ENCODE data around the gene NDUFV1. TPM values are rescaled to one million over a fixed set of nuclear protein-coding genes. Genes with fewer than 3 reads are reported as not detected.
A peak's percentile ranks its signal among the peaks of the same experiment; 100 is the strongest.
"Not testable (repeated sequence)": the region's sequence is repeated elsewhere in the genome, so short reads cannot be mapped to it uniquely, and the experiment has no call there.

NDUFV1 gene
- total RNA-seq, 1 experiment from 2014 or later: 128 TPM

DNA sequence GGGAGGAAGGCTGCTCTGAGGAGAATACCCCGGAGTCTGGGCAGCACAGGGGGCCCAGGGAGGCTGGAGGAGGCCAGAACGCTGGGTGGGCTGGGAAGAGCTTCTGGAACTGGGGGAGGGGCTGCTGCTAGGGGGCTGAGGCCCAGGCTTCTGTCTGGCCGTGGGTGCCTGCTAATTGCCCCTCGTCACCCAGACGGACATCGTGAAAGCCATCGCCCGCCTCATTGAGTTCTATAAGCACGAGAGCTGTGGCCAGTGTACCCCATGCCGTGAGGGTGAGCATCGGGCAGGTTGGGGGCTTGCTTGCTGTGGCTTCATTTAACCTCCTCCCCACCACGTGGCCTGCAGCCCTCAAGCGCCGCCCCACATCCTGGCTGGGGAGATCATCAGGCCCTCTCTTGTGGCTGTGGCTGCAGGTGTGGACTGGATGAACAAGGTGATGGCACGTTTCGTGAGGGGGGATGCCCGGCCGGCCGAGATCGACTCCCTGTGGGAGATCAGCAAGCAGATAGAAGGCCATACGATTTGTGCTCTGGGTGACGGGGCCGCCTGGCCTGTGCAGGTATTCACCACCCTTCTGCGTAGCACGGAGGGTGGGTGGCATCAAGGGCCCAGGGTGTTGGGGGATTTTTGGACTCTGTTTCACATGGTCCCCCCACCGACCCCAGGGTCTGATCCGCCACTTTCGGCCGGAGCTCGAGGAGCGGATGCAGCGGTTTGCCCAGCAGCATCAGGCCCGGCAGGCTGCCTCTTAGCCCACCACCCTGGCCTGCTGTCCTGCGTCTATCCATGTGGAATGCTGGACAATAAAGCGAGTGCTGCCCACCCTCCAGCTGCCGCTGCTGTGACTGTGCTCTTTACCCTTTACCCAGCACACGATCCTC, 5.2 kb downstream of the NDUFV1 start:
- no peak for DNase-seq (ENCODE audit: low spot score)

- DNase-seq (ENCODE audit: low spot score): no peak
Measured at GRCh38 chr11:67612751-67613150, 6.0 kb downstream of the NDUFV1 start.

- DNase-seq (ENCODE audit: low spot score): no peak
Measured at GRCh38 chr11:67613313-67613959, 6.7 kb downstream of the NDUFV1 start.

GRCh38 chr11:67613960-67614715, 7.4 kb downstream of the NDUFV1 start:
- peak; percentile 2 for DNase-seq (ENCODE audit: low spot score)

- DNase-seq (ENCODE audit: low spot score): peak; percentile 22
Measured at GRCh38 chr11:67614730-67615714, 8.3 kb downstream of the NDUFV1 start.

- no peak for DNase-seq (ENCODE audit: low spot score)
Measured at GRCh38 chr11:67615728-67616430, 9.1 kb downstream of the NDUFV1 start.

DNA sequence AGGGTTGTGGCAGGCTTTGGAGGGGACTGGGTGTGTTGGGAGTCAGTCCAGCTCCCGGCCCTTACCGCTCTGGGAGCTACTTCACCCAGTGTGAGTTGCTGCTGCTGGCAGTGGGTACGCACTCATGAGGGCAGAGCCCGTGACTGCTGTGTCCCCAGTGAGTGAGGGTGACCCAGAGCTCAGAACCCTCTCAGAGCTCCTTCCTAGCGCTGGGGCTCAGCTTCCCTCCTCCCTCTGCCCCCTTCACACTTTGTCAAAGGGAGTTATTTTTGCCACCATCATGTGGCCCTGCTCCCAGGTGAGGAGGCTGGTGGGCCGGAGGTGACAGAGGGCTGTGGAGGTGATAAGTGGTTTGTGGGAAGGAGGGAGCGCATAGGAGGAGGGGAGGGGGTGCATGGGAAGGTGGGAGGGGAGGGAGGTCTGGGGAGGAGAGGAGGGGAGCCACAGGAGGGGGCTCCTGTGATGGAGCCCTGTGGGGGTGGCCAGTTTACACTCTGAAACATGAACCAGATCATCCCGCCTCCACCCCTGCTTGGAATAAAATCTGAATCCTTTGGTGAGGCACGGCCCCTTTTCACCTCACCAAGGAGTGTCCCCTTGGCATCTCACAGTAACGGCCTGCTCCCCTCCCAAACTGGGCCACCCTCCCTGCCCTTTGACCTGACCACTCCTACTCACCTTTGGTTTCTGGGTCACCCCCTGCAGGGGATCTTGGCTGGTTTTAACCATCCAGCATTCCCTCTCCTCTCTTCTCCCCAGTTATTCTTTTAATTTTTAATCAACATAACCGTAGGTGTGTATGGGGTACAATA, 9.9 kb downstream of the NDUFV1 start:
- DNase-seq (ENCODE audit: low spot score): no peak

- DNase-seq (ENCODE audit: low spot score): no peak
Measured at GRCh38 chr11:67617243-67617953, 10.7 kb downstream of the NDUFV1 start.

DNA sequence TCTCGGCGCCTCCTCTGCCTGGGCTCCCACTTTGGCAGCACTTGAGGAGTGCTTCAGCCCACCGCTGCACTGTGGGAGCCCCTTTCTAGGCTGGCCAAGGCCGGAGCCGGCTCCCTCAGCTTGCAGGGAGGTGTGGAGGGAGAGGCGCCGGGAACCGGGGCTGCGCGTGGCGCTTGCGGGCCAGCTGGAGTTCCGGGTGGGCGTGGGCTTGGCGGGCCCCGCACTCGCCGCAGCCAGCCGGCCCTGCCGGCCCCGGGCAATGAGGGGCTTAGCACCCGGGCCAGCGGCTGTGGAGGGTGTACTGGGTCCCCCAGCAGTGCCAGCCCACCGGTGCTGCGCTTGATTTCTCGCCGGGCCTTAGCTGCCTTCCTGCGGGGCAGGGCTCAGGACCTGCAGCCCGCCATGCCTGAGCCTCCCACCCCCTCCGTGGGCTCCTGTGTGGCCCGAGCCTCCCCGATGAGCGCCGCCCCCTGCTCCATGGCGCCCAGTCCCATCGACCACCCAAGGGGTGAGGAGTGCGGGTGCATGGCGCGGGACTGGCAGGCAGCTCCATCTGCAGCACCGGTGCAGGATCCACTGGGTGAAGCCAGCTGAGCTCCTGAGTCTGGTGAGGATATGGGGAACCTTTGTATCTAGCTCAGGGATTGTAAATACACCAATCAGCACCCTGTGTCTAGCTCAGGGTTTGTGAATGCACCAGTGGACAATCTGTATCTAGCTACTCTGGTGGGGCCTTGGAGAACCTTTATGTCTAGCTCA, 12.3 kb downstream of the NDUFV1 start:
- not testable (repeated sequence) for DNase-seq (ENCODE audit: low spot score)

- DNase-seq (ENCODE audit: low spot score): not testable (repeated sequence)
Measured at GRCh38 chr11:67619683-67620618, 13.2 kb downstream of the NDUFV1 start.

GRCh38 chr11:67620621-67621020, 13.9 kb downstream of the NDUFV1 start:
- DNase-seq (ENCODE audit: low spot score): not testable (repeated sequence)

DNA sequence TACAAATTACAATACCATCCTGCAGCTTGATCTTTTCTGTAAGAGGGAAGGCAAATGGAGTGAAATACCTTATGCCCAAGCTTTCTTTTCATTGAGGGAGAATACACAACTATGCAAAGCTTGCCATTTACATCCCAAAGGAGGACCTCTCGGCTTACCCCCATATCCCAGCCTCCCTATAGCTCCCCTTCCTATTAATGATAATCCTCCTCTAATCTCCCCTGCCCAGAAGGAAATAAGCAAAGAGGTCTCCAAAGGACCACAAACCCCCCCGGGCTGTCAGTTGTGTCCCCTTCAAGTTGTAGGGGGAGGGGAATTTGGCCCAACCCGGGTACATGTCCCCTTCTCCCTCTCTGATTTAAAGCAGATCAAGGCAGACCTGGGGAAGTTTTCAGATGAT, 15.2 kb downstream of the NDUFV1 start:
- DNase-seq (ENCODE audit: low spot score): not testable (repeated sequence)

DNA sequence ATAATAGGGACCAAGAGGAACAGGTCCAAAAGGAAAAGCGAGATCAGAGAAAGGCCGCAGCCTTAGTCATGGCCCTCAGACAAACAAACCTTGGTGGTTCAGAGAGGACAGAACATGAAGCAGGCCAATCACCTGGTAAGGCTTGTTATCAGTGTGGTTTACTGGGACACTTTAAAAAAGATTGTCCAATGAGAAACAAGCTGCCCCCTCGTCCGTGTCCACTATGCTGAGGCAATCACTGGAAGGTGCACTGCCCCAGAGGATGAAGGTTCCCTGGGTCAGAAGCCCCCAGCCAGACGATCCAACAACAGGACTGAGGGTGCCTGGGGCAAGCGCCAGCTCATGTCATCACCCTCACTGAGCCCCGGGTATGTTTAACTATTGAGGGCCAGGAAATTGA, 16.2 kb downstream of the NDUFV1 start:
- DNase-seq (ENCODE audit: low spot score): not testable (repeated sequence)

- DNase-seq (ENCODE audit: low spot score): not testable (repeated sequence)
Measured at GRCh38 chr11:67623795-67624194, 17.1 kb downstream of the NDUFV1 start.

DNA sequence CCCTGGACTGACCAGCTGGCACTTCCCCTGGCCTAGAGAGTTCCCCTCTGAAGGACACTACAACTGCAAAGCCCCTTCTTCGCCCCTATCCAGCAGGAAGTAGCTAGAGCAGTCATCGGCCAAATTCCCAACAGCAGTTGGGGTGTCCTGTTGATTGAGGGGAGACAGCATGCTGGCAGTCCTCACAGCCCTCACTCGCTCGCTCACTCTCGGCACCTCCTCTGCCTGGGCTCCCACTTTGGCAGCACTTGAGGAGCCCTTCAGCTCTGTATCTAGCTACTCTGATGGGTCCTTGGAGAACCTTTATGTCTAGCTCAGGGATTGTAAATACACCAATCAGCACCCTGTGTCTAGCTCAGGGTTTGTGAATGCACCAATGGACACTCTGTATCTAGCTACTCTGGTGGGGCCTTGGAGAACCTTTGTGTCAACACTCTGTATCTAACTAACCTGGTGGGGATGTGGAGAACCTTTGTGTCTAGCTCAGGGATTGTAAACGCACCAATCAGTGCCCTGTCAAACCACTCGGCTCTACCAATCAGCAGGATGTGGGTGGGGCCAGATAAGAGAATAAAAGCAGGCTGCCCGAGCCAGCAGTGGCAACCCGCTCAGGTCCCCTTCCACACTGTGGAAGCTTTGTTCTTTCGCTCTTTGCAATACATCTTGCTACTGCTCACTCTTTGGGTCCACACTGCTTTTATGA, 19.5 kb downstream of the NDUFV1 start:
- DNase-seq (ENCODE audit: low spot score): not testable (repeated sequence)

DNA sequence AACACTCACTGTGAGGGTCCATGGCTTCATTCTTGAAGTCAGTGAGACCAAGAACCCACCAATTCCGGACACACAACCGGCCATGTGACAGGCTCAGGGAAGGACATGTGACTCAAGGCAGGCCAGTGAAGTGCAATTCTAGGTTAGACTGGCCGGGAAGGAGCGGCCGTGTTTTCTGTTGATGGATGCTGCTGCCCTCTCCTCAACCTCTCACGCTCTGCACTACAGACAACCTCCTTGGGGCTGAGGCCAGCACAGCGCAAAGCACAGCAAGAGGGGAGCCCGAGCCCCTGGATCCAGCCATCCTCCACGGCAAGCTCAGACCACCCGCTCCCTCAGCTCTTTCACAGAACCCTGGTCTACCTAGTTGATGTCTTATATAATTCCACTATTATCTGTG, 20.2 kb downstream of the NDUFV1 start:
- no peak for DNase-seq (ENCODE audit: low spot score)
